Smooth muscle cell (in vitro differentiated cells): Measurements from ENCODE around the gene RYR1. TPM values are rescaled to one million over a fixed set of nuclear protein-coding genes. Genes with fewer than 3 reads are reported as not detected.
"Not testable (repeated sequence)": the region's sequence is repeated elsewhere in the genome, so short reads cannot be mapped to it uniquely, and the experiment has no call there.

Source experiments
- DNase-seq: peaks from one replicate; lab custom pipeline; 2025; ENCODE audit not compliant: unreplicated experiment; lab: John Stamatoyannopoulos, UW
- H2AFZ ChIP-seq: fragments of 200-600 bp; sonication (generic); 2 replicates; pipeline ENCODE4 v1.6.0; 2016; ENCODE audit warnings: antibody characterized with exemption, low read depth, mild to moderate bottlenecking
- H3F3A ChIP-seq: fragments of 200-600 bp; sonication (generic); 2 replicates; pipeline ENCODE4 v1.6.0; 2017; ENCODE audit warnings: antibody characterized with exemption, low read depth
- H3K27ac ChIP-seq: fragments of 200-600 bp; sonication (generic); 2 replicates; pipeline ENCODE4 v1.5.1; 2016; ENCODE audit warnings: low read depth, mild to moderate bottlenecking
- H3K27me3 ChIP-seq: fragments of 200-600 bp; sonication (generic); 2 replicates; pipeline ENCODE4 v1.6.1; 2016; ENCODE audit warnings: low read depth, mild to moderate bottlenecking
- H3K36me3 ChIP-seq: fragments of 200-600 bp; sonication (generic); 2 replicates; pipeline ENCODE4 v1.5.1; 2016; ENCODE audit warnings: low read depth
- H3K4me1 ChIP-seq: fragments of 200-600 bp; sonication (generic); 2 replicates; pipeline ENCODE4 v1.5.1; 2016; ENCODE audit warnings: low read depth
- H3K4me2 ChIP-seq: fragments of 200-600 bp; sonication (generic); 2 replicates; pipeline ENCODE4 v1.6.0; 2016; ENCODE audit warnings: mild to moderate bottlenecking
- H3K4me3 ChIP-seq: fragments of 200-600 bp; sonication (generic); 2 replicates; pipeline ENCODE4 v1.5.1; 2016; ENCODE audit warnings: mild to moderate bottlenecking
- H3K79me2 ChIP-seq: fragments of 200-600 bp; sonication (generic); 2 replicates; pipeline ENCODE4 v1.6.0; 2016; ENCODE audit warnings: low read depth, mild to moderate bottlenecking
- H3K9ac ChIP-seq: fragments of 200-600 bp; sonication (generic); 2 replicates; pipeline ENCODE4 v1.6.0; 2016; ENCODE audit warnings: low read depth
- H3K9me3 ChIP-seq: fragments of 200-600 bp; sonication (generic); replicated peaks from 2 replicates; pipeline ENCODE4 v1.5.1; 2016; ENCODE audit warnings: low read depth
- H4K20me1 ChIP-seq: fragments of 200-600 bp; sonication (generic); 2 replicates; pipeline ENCODE4 v1.6.0; 2016; ENCODE audit warnings: low read depth
- CTCF ChIP-seq: fragments of 200-600 bp; sonication (generic); IDR thresholded peaks from 2 replicates; pipeline ENCODE4 v1.5.1; 2017; ENCODE audit warnings: borderline replicate concordance, mild to moderate bottlenecking, antibody characterized with exemption; ENCODE audit not compliant: insufficient read depth, poor library complexity, severe bottlenecking
- WGBS: methylation state at CpG from one replicate; pipeline ENCODE4 v1.1.7; 2016; ENCODE audit warnings: low lambda C conversion rate; 5-methylcytosine and 5-hydroxymethylcytosine counted together
- polyA plus RNA-seq: library from polyadenylated mRNA; unstranded; fragments of >200 nt; fragmentation: Nextera tagmentation; extraction: Ambion mirVana; gene quantifications from 2 replicates; pipeline ENCODE4 v1.2.1, GENCODE V29; 2016
- total RNA-seq: library from RNA; depleted of rRNA; stranded (reverse); fragments of >200 nt; gene quantifications from 2 replicates; pipeline ENCODE4 v1.2.3, GENCODE V29; 2014

Gene RYR1
- total and polyA plus RNA-seq, 2 experiments from 2014 or later: 0.31 to 0.95 TPM

GRCh38 chr19:38571682-38572081, 138.2 kb downstream of the RYR1 start:
- Histone ChIP-seq H3K9me3 (no peaks in the 10 kb centered on the region), H3K4me3 (no peak overlapping the region), H3K36me3 (no peaks in the 10 kb centered on the region), H4K20me1 (no peaks in the 10 kb centered on the region), H3K4me2 (no peak overlapping the region), H2AFZ (no peak overlapping the region), H3K79me2 (no peaks in the 10 kb centered on the region), H3K4me1 (no peaks in the 10 kb centered on the region), H3F3A (no peaks in the 10 kb centered on the region), H3K27ac (no peak overlapping the region), H3K9ac (no peak overlapping the region), H3K27me3 (no peaks in the 10 kb centered on the region)
- WGBS: 86% methylated on average over 2 of the region's 2 CpGs
- DNase-seq: no peak
- TF ChIP-seq CTCF: no peak

- Histone ChIP-seq H3K36me3 (no peaks in the 10 kb centered on the region), H3K4me3 (no peak overlapping the region), H3K9me3 (no peaks in the 10 kb centered on the region), H3F3A (no peaks in the 10 kb centered on the region), H4K20me1 (no peaks in the 10 kb centered on the region), H3K27ac (no peak overlapping the region), H3K9ac (no peak overlapping the region), H3K4me1 (no peaks in the 10 kb centered on the region), H3K79me2 (no peaks in the 10 kb centered on the region), H3K27me3 (no peaks in the 10 kb centered on the region), H2AFZ (no peak overlapping the region), H3K4me2 (no peak overlapping the region)
- no peak for TF ChIP-seq CTCF
- DNase-seq: no peak
- whole genome bisulfite sequencing: 95% methylated on average over 11 of the region's 11 CpGs
Measured at GRCh38 chr19:38577826-38578225, 144.3 kb downstream of the RYR1 start.

- H3K36me3 ChIP-seq, H3K4me1 ChIP-seq, H3K4me2 ChIP-seq, H3K27ac ChIP-seq, H3F3A ChIP-seq, H3K9me3 ChIP-seq, H3K4me3 ChIP-seq, H3K27me3 ChIP-seq, H4K20me1 ChIP-seq, H3K79me2 ChIP-seq, H2AFZ ChIP-seq, H3K9ac ChIP-seq, DNase-seq: not testable (repeated sequence)
- WGBS: 94% methylated on average over 6 of the region's 6 CpGs
Measured at GRCh38 chr19:38579304-38579703, 145.8 kb downstream of the RYR1 start.

- TF ChIP-seq CTCF: no peak
- H3K79me2 ChIP-seq: no peaks in the 10 kb centered on the region
- H3K27me3 ChIP-seq: no peaks in the 10 kb centered on the region
- H3K9me3 ChIP-seq: no peaks in the 10 kb centered on the region
- H3K4me2 ChIP-seq: no peak overlapping the region
- H3F3A ChIP-seq: no peaks in the 10 kb centered on the region
- no peak overlapping the region for H3K9ac ChIP-seq
- H3K4me1 ChIP-seq: no peaks in the 10 kb centered on the region
- no peak overlapping the region for H3K27ac ChIP-seq
- WGBS: 97% methylated on average over 12 of the region's 15 CpGs
- no peaks in the 10 kb centered on the region for H3K36me3 ChIP-seq
- no peaks in the 10 kb centered on the region for H4K20me1 ChIP-seq
- H2AFZ ChIP-seq: no peak overlapping the region
- no peak for DNase-seq
- H3K4me3 ChIP-seq: no peak overlapping the region
Measured at GRCh38 chr19:38580080-38580479, 146.6 kb downstream of the RYR1 start.
